HL-60/S4 treated with phorbol 12-myristate 13-acetate at 8.2 ng/mL for 4 days and 3 days (cell line): ENCODE results near the gene ATG7.
"Not testable (repeated sequence)": the region's sequence is repeated elsewhere in the genome, so short reads cannot be mapped to it uniquely, and the experiment has no call there.

ENCODE experiments used
- in situ Hi-C: fragments of 300-500 bp; cut with MboI; formaldehyde crosslinking; loops from 2 replicates; pipeline ENCODE4 v1.15.0; 2022; ENCODE audit warnings: low sequenced_read_pairs

ATG7 gene

DNA sequence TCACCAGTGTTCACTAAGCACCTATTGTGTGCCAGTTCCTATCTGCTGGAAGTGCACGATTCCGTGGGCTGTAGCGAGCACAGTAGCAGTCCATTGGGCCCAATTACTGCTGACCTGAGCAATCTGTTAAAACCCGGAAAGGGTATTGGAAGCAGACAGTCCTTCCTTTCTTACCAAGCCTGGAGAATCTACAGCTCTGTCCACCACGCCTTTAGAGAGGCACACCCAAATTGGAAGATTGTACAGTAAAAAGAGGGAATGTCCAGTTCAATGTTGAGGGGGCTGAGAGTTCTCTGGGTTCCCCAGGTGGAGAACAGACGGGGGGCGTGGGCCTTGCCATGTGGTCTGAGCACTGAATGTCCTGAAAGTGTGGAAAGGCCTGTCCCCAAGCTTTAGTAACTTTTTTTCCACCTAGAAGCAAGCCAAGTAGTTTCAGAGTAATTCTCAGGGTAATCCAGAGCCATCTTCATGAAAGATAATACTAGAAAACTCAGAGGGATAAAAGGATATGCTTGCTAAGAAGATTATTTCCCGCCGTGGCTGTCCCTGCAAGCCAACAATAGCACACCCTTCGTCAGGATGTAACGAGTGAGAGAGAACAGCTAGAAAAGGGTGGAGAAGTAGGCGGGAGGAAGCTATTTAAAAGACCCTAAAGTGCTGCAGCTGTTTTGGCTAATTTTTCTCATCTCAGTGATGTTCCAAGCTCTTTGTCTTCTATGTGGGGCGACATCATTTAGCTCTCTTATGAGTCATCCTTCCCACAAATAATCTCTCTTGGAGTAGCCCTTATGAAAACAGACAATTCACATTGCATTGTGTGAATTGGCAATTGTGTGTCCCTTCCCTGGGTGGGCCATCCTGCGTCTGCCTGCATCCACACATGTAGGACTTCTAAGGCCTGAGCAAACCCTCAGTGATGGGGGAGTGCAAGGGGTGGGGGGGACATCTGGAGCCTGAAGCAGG is 181.0 kb downstream of the ATG7 start:
- in situ Hi-C loops = no loop called here

DNA sequence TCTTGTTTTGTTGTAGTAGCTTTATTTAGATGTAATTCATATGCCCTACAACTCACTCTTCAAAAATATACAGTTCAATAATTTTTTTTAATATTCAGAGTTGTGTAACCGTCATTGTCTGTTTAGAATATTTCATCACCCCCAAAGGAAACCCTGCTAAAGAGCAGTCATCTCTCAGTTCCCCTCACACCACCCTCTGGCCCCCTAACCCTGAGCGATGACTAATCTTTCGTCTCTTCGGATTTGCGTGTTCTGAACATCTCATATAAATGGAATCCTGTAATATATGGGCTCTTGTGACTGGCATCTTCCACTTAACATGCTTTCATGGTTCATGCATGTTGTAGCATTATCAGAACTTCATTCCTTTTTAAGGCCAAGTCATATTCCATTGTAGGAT is 183.8 kb downstream of the ATG7 start:
- in situ Hi-C loops = no loop called here

DNA sequence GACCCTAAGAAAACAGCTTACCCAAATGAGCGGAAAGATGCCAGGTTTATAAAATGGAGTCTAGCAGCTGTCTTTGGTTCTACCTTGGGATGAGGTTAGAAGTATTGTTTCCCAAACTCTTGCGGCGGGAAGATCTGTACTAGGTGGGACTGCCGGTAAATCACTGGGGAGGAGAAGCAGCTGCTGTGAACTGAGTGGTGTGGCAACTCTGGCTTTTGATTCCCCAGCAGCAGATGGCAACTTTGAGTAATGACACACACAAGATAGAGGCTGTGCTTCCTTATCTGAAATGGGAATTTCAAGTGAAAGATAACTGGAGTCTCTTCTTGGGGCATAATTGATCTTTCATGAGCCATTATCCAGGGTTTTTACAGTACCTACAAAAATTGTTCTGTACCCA is 184.9 kb downstream of the ATG7 start:
- in situ Hi-C loops = no loop called here

DNA sequence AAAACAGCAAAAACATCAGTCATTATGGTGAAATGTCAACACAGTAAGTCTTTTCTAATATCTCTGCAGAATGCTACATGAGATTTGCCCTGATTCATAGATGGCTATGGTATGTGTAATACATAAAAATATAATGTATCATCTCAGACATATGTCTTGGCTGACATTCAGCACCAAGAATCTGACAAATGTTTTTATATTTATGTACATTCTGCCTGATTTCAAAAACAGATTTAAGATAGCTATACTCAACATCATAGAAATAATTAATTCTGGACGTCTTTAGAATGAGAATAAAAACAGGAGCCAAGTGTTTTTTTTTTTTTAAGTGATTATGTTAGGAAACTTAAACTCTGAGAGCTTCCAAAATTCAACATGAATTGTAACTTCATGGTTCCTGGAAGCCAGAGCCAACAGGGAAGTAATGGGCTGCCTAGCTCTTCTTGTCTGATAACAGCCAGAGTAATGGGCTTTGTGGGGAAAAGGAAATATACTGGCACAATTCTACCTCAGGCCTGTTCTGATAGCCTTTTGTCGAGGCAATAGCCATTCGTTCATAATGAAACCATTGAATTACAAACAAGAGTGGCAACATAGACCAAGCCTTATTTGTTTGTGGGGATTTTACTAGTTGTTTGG is 187.1 kb downstream of the ATG7 start:
- in situ Hi-C loops = no loop called here

DNA sequence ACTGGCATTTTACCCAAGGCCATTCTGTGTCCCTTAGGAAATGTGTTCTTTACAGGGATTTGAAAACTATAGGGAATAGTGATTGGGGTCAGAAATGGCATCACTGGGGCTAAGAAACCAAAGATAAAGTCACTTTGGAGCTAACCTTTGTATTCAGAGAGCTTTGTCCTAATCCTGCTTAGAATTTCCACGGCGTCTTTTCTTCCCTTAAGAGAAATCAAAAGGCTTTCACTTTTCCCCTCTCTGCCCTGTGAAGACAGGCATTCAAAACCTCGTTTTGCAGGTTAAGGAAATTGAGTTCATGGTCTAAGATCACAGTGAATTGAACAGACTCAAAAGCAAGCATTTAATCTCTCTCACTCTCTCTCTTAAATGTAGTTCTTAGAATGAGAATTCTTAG is 189.0 kb downstream of the ATG7 start:
- in situ Hi-C loops = no loop called here

DNA sequence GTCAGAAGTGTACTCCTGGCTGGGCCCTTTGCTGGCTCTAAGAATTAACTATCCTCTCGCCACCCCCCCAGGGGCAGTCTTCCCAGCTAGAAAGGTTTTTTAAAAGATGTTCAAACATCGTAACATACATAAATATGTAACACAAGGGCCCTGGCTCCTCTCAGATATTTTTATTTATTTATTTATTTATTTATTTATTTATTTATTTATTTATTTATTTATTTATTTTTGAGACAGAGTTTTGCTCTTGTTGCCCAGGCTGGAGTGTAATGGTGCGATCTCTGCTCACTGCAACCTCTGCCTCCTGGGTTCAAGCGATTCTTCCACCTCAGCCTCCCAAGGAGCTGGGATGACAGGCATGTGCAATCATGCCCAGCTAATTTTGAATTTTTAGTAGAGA is 190.5 kb downstream of the ATG7 start:
- in situ Hi-C loops = not testable (repeated sequence)

DNA sequence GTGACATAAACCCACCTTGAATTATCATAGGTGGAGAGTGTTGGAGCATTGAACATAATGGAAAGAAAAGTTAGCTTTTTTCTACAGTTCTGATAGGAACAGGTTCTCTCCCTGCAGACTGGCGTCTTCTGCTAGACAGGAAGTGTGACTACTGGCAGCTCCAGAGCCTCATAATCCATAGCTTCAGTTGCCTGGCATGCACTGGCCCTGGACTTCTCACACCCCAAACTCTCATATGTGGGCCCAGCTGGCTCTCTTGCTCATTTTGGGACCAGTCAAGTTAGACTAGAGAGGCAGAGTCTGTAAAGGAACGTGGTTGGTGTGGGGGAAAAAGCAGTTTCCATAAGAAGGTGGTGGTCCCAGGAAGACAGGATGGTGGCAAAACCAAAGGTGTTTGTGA is 191.4 kb downstream of the ATG7 start:
- in situ Hi-C loops = no loop called here

DNA sequence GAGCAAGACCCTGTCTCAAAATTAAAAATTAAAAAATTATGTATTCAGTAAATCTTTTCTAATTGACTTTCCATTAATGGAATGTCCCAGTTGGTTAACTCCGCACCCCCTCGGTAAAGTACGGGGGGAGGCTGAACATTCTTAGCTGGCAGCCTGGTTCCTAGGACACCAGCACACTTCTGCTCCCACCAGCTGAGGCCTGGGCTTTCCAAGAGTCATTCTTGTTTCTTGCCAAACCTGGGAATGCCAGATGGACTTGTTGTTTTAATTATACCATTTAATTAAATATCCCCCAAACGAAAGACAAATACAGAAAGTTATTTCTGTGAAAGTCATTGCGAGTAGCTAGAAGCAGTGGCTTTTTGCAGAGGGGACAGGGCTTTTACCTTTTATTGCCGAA is 192.2 kb downstream of the ATG7 start:
- in situ Hi-C loops = no loop called here

DNA sequence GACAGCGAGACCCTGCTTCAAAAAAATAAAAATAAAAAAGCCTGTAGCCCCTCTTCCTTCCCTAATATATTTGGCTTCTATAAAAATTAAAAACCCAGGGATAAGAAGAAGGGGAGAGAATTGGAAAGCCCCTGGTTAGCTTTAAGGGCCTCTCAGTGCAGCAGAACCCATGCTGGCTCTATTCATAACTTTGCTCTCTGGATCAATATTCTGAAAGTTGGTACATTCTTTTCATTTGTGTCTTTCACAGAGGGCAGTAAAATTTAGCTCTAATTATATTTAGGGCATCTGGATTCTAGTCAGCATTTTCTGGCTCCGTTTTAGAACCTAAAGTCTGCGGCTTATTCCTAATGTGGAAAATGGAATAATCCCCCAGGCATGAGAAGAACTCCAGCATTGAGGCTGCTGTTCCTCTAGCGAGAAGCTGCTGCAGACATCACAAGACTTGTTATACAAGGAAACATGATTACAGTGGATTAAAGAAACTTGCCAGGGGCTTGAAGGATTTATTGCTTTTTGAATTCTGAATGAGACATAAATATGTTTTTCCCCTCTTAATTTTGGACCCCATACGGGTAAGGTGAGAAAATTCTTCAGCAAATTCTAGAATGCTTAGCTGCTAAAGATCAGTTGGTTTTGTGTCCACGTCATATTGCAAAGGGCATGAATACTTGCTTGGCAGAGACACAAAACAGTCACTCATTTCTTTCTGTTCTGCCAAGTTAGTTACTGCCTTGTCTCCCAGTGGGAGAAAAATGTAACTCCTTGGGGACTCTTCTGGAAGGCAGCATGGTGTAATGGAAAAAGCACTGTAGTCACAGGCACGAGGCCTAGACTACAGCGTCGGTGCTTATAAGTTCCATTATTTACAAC is 193.8 kb downstream of the ATG7 start:
- in situ Hi-C loops = no loop called here

DNA sequence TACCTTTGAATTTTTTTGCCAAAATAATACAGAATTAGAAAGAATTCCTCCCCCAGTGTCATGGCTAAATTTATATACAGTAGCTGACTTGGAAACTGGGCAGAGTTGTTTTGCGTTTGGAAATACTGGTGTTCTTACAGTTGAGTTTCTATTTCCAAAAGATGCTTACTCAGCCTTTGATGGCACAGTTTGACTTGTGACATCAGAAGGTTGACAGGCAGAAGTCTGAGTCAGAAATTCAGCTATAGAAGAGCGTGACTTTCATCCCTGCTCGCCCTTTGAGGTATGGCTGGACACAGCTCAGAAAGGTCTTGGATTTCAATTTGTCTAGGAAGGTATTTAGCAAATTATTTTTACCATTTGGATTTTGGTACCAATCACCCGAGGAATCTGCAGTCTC is 195.7 kb downstream of the ATG7 start:
- in situ Hi-C loops = no loop called here

DNA sequence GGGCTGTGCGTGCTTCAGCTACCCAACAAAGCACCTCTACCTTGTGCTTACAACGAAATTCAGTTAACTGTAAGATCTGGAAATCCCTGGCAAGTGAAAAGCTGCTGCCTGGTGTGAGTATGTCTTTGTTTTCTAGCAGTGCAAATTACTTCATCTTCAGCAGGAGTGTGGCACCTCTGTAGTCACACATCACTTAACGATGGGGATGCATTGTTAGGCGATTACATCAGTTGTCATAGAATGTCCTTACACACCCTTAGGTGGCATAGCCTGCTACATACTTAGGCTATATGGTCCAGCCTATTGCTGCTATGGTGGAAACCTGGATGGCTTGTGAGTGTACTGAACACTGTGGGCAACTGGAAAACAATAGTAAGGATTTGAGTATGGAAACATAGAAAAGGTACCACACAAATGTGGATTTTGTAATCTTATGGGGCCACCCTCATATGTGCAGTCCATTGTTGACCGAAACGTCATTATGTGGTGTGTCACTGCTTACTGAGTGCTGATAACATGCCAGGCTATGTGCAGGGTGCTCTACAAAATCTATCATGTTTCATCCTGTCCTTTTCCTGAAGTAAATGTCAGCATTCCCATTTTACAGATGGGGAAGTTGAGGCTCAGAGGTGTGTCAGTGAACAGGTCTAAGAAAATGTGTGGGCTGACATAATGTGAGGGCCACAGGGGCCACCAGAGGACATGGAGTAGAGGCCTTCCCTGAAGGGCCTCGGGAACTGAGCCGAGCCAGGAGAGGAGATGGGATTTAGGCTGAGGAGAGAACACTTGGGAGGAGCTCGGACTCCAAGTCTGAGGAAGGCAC is 198.0 kb downstream of the ATG7 start:
- in situ Hi-C loops = no loop called here

DNA sequence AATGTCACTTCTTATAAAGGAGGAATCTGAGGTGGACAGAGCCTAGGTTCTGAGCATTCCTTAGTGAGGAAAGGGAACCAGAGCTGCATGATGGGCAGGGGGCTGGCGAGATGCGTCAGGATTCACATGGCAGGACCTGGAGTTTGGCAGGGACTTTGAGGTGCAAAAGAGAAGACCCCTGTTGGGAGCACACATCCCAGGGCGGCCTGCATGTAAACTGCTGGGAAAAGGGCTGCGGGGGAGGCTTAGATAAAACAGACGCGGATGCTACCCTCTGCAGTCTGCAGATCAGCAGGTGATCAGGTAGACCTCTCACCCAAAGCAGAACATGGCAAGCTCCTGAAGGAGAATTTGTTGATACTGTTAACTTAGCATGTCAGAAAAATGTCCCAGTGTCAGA is 203.1 kb downstream of the ATG7 start:
- in situ Hi-C loops = no loop called here

DNA sequence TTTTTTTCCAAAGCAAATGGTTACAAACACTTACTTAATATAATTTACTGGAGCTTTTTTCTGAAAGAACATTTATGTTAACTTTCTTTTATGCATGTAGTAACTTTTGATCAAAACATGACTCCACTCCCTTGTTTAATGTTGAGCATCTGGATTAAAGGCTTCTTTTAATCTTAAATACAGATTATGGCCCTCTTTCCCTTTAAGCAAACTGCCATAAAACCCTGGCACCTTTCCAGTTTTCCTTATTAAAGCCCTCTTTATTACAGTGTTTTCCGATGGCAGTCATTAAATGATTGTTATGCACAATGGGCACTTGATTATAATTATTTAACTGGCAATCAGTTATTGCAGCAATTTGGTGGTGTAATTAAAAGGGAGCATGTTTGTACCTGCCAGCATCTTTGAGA is 204.5 kb downstream of the ATG7 start:
- in situ Hi-C loops = no loop called here

DNA sequence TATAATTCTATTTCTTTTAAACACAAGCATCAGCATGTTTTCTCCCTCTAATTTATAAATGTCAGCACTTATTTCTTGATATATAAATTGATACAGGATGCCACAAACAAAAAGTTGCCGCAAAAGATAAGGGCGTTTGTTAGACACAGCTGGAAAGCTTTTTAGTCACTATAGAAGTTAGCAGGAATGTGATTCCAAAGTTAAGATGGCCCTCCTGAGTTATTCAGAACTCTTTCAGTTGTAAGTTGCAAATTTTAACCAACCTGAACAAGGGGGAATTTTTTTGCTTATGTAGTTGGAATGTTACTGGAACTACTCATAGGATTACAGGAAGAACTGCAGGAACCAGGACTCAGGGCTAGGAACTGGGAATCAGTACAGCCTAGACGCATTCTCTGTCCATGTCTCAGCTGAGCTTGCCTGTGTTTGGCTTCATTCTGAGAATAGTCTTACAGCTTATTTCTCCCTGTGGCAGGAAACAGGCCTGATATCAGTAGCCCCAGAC is 205.3 kb downstream of the ATG7 start:
- in situ Hi-C loops = no loop called here

DNA sequence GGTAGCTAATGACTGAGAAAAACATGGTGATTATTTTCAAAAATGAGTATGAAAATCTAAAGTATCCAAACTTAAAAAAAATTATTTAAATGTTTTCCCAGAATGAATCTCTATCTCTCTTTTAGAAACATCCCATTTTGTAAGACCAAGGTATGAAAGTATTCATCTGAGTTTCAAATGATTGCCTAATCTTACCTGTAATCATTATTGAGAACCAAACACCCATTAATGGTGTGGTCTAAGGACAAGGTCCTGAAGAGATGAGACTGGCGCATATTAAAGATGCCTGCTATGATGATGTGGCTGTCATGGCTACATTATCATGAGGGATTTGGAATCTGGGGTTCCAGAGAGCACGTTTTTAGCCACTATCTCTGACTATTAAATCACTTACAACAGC is 206.0 kb downstream of the ATG7 start:
- in situ Hi-C loops = no loop called here

DNA sequence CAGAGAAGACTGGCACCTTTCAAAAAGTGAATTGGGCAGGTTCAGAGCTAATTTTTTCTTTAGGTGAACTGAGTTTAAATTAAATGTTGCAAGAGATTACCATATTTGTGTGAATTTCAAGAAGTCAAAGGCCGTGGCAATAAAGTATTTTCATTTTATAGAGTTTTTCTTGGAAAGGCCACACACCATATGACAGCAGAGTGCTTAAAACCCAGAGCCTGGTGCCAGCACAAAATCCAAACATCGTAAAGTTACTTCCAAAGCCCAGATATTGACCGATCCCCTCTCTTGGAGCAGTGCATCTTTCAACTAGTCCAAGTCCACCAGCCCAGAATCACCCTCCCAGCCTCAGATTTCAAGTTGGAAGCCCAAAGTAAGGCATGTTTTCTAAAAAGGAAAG is 207.0 kb downstream of the ATG7 start:
- in situ Hi-C loops = no loop called here

DNA sequence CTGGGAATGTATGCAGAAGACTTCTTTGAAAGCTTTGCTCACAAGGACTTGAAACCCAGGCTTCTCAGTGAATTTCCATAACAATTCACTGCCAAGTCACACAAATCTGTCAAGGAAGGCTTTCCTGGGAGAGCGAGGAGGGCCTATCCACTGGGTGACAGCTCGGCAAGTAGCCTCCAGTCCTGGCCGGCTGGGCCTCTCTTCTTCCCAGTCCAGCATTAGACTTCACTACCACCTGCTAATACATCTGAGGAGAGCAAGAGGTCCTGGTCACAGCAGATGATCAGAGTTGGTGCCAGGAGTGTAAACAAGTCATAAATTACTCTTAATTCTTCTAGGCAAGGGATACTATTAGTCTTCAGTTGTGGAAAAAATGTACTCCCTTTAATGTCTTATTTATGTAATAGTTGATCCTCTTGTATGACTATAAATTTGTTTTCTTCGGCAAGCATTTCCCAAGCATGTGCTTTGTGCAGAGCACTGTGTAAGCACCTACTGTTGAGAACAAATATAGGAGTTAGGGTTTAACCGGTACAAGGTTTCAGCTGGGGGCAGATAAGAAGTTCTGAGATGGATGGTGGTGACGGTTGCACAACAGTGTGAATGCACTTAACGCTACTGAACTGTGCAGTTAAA is 208.6 kb downstream of the ATG7 start:
- in situ Hi-C loops = no loop called here

DNA sequence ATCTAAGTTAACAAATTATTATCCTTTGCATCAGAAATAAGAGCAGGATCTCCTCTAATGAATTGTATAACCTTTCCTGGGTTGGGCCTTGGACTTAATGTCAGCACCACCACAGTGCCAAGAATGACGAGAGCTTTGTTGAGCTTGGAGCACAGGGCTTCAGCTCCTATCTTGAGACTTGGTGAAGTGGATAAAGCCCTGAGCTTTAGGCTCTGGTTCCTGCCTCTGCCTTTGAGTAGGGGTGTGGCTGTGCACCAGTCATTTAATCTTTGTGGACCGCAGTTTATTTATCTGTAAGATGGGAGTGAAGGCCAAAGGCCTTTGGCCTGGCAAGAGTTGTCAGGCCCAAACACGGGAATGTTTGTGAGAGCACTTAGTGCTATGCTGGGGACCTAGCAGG is 209.4 kb downstream of the ATG7 start:
- in situ Hi-C loops = no loop called here

DNA sequence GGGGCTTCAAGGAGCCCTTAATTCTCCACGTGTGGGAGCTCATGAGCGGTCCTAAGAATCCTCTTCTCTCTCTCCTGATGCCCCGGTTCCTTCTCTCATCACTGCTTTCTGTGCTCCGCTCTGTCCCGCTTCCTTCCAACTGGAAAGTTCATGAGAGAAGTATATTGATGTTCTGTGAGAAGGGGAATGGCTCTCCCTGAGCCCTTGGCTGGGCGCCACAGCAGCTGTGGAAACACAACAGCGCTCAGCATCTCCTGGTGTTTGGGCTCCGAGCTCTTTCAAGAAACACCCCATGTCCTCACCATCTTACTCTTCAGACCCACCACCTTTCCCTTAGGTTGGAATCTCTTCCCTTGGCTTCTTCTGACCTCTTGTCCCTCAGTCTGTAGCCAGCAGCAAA is 209.8 kb downstream of the ATG7 start:
- in situ Hi-C loops = no loop called here

DNA sequence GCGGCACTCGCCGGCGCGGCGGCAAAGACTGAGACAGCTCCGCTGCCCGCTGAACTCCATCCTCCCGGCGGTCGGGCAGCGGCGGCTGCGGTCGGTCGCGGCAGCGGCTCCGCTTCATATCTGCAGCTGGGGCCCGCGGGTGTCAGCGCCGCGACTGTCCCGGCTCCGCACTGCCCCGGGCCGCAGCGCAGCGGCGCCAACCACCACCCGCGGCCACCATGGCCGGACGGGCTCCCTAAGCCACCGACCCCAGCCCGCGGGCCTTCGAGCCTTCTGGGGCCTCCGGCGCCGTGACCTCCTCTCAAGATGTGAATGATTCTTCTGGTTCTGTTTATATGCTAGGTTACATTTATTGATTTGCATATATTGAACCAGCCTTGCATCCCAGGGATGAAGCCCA is 216.2 kb downstream of the ATG7 start:
- in situ Hi-C loops = not testable (repeated sequence)
